ENCODE results near the gene TMEM239. TPM values are rescaled to one million over a fixed set of nuclear protein-coding genes. Genes with fewer than 3 reads are reported as not detected.

Gene TMEM239
- total and polyA plus RNA-seq, 2 of the 8 experiments (the other 6 are each of a cell fraction or from before 2014, with no cell fraction given): not detected

DNA sequence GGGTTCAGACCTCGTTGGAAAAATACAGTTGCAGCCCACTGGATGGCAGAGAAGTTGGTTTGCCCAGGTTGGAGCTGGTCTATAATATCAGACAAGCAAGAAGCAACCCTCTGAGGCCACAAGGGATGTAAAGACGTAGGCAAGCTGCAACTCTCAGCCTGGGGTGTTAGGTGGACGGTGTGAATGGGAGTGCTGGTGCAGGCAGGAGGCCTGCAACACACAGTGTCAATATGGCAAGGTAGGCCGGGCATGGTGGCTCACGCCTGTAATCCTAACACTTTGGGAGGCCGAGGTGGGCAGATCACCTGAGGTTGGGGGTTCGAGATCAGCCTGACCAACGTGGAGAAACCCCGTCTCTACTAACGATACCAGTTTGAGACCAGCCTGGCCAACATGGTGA lies 34.9 kb downstream of the TMEM239 start (continued):
- no peak for TF ChIP-seq FOSL1 (IDR thresholded peaks at IDR 0.05; ENCODE audit: insufficient read depth, low read depth, low read length)

Measured in H1 (cell line).